ENCODE data around the gene SGMS2. TPM values are rescaled to one million over a fixed set of nuclear protein-coding genes. Genes with fewer than 3 reads are reported as not detected.

Gene SGMS2
- total RNA-seq, 6 experiments from 2014 or later, result 12.3 to 67.8 (median 29.3) TPM

- Histone ChIP-seq H3K4me3 (no peak overlapping the region), H3K27me3 (no peaks in the 10 kb centered on the region), H3K9me3 (no peaks in the 10 kb centered on the region), H3K36me3 (no peaks in the 10 kb centered on the region), H3K27ac (no peak overlapping the region), H3K4me1 (no peaks in the 10 kb centered on the region)
- no peak for TF ChIP-seq POLR2A (IDR thresholded peaks at IDR 0.05)
- no peak for TF ChIP-seq CTCF (IDR thresholded peaks at IDR 0.05)
- intact Hi-C loops (cut with DNase I), result no loop called here
- DNase-seq (no peak), ATAC-seq (no peak)
Observed at GRCh38 chr4:107897823-107898222, 73.1 kb downstream of the SGMS2 start.

- intact Hi-C loops (cut with DNase I), result loop anchor here in 1 of 2 donors (10.0 kb wide), 1 partner anchor 145 kb away; no protein-coding TSS in a partner anchor
- TF ChIP-seq POLR2A (IDR thresholded peaks at IDR 0.05) (no peak), CTCF (IDR thresholded peaks at IDR 0.05) (no peak)
- DNase-seq (no peak), ATAC-seq (no peak)
- H3K27me3 ChIP-seq, result no peaks in the 10 kb centered on the region
- WGBS (ENCODE audit: insufficient coverage, low coverage, low lambda C conversion rate, missing lambda C conversion rate), result 62% methylated on average over 4 of the region's 4 CpGs
- H3K36me3 ChIP-seq, result peaks cover 0 to 1% (median 0%) of the 10 kb centered on the region in 4 donors
- no peak overlapping the region for H3K27ac ChIP-seq
- no peaks in the 10 kb centered on the region for H3K9me3 ChIP-seq
- no peak overlapping the region for H3K4me3 ChIP-seq
- H3K4me1 ChIP-seq, result no peaks in the 10 kb centered on the region
Observed at GRCh38 chr4:107900067-107900466, 75.3 kb downstream of the SGMS2 start.

- Histone ChIP-seq H3K4me1 (no peaks in the 10 kb centered on the region), H3K4me3 (no peak overlapping the region), H3K36me3 (peaks cover 0 to 1% (median 0%) of the 10 kb centered on the region in 4 donors), H3K9me3 (no peaks in the 10 kb centered on the region), H3K27ac (no peak overlapping the region), H3K27me3 (no peaks in the 10 kb centered on the region)
- 89% methylated on average over 3 of the region's 3 CpGs for WGBS (ENCODE audit: insufficient coverage, low coverage, low lambda C conversion rate, missing lambda C conversion rate)
- intact Hi-C loops (cut with DNase I), result loop anchor here in 1 of 2 donors (10.0 kb wide), 1 partner anchor 146 kb away; no protein-coding TSS in a partner anchor
- ATAC-seq (no peak), DNase-seq (no peak)
- TF ChIP-seq POLR2A (IDR thresholded peaks at IDR 0.05) (no peak), CTCF (IDR thresholded peaks at IDR 0.05) (no peak)
Observed at GRCh38 chr4:107900508-107900907, 75.8 kb downstream of the SGMS2 start.

GRCh38 chr4:107901213-107901934, 76.6 kb downstream of the SGMS2 start:
- H3K36me3 ChIP-seq, result peaks cover 0 to 1% (median 0%) of the 10 kb centered on the region in 4 donors
- no peaks in the 10 kb centered on the region for H3K27me3 ChIP-seq
- ATAC-seq, result no peak
- no peak overlapping the region for H3K27ac ChIP-seq
- 100% methylated on average over 2 of the region's 2 CpGs for WGBS (ENCODE audit: insufficient coverage, low coverage, low lambda C conversion rate, missing lambda C conversion rate)
- intact Hi-C loops (cut with DNase I), result loop anchor here in 1 of 2 donors (10.0 kb wide), 1 partner anchor 147 kb away; no protein-coding TSS in a partner anchor
- no peaks in the 10 kb centered on the region for H3K9me3 ChIP-seq
- DNase-seq, result no peak
- TF ChIP-seq POLR2A (IDR thresholded peaks at IDR 0.05), result no peak
- no peak for TF ChIP-seq CTCF (IDR thresholded peaks at IDR 0.05)
- H3K4me3 ChIP-seq, result no peak overlapping the region
- H3K4me1 ChIP-seq, result no peaks in the 10 kb centered on the region
